PC-9 (cell line): ENCODE data around the gene TLL2. TPM values are rescaled to one million over a fixed set of nuclear protein-coding genes. Genes with fewer than 3 reads are reported as not detected.

Experiments used
- BruUV-seq: library from RNA; stranded (reverse); fragments of 400-500 nt; replicated peaks from 2 replicates; lab custom pipeline; 2021; lab: Mats Ljungman, UMichigan
- CTCF ChIA-PET: fragments of 300-600 bp; sonication (Branson Sonifier 250); formaldehyde crosslinking; loops from one replicate; lab custom pipeline; 2022; ENCODE audit warnings: antibody characterized with exemption; lab: Charles Lee
- POLR2A ChIA-PET: fragments of 300-600 bp; sonication (Branson Sonifier 250); formaldehyde crosslinking; loops from one replicate; lab custom pipeline; 2022; ENCODE audit warnings: antibody characterized with exemption; ENCODE audit not compliant: unreplicated experiment; lab: Charles Lee
- DNase-seq, 2 experiments: peaks; one replicate each; pipeline versions ENCODE4 v3.0.0 to v3.0.0-alpha.2; 2015 to 2022; ENCODE audit warnings: mixed read lengths in 1 of 2
- H2AFZ ChIP-seq: fragments of 200-600 bp; sonication (generic); 2 replicates; pipeline ENCODE4 v1.8.1; 2017; ENCODE audit warnings: antibody characterized with exemption
- H3F3A ChIP-seq: fragments of 200-600 bp; sonication (generic); 2 replicates; pipeline ENCODE4 v1.8.1; 2017; ENCODE audit warnings: antibody characterized with exemption, mild to moderate bottlenecking, low read depth; ENCODE audit not compliant: insufficient read depth
- H3K27ac ChIP-seq: fragments of 200-600 bp; sonication (generic); 2 replicates; pipeline ENCODE4 v1.6.1; 2016; ENCODE audit warnings: mixed run types
- H3K27me3 ChIP-seq: fragments of 200-600 bp; sonication (generic); 2 replicates; pipeline ENCODE4 v1.6.1; 2016; ENCODE audit warnings: low read depth, mixed run types; ENCODE audit not compliant: insufficient read depth
- H3K36me3 ChIP-seq: fragments of 200-600 bp; sonication (generic); 2 replicates; pipeline ENCODE4 v1.6.1; 2016; ENCODE audit warnings: low read depth, mixed run types
- H3K4me1 ChIP-seq: fragments of 200-600 bp; sonication (generic); replicated peaks from 2 replicates; pipeline ENCODE4 v1.6.1; 2016; ENCODE audit warnings: mixed run types; ENCODE audit not compliant: insufficient read depth
- H3K4me2 ChIP-seq: fragments of 200-600 bp; sonication (generic); 2 replicates; pipeline ENCODE4 v1.6.1; 2017; ENCODE audit warnings: mixed run types
- H3K4me3 ChIP-seq: fragments of 200-600 bp; sonication (generic); 2 replicates; pipeline ENCODE4 v1.6.1; 2016; ENCODE audit warnings: mixed run types
- H3K79me2 ChIP-seq: fragments of 200-600 bp; sonication (generic); 2 replicates; pipeline ENCODE4 v1.6.1; 2017; ENCODE audit warnings: low read depth, mixed run types
- H3K9me2 ChIP-seq: fragments of 200-600 bp; sonication (generic); 2 replicates; pipeline ENCODE4 v1.8.1; 2017; ENCODE audit warnings: mild to moderate bottlenecking; ENCODE audit not compliant: insufficient read depth
- H3K9me3 ChIP-seq: fragments of 200-600 bp; sonication (generic); 2 replicates; pipeline ENCODE4 v1.8.1; 2016; ENCODE audit warnings: low read depth; ENCODE audit not compliant: insufficient read depth
- H4K20me1 ChIP-seq: fragments of 200-600 bp; sonication (generic); 2 replicates; pipeline ENCODE4 v1.8.1; 2017; ENCODE audit not compliant: insufficient read depth
- EZH2 ChIP-seq: fragments of 200-600 bp; sonication (generic); IDR thresholded peaks from 2 replicates; pipeline ENCODE4 v1.8.0; 2017; ENCODE audit warnings: antibody characterized with exemption, low read depth
- intact Hi-C: fragments of 100-400 bp; cut with micrococcal nuclease; formaldehyde crosslinking; loops from one replicate; pipeline ENCODE4 v1.10.0; 2022; ENCODE audit not compliant: unreplicated experiment
- total RNA-seq: library from RNA; stranded (reverse); gene quantifications from 2 replicates; pipeline ENCODE4 v1.2.3, GENCODE V29; 2021
- TF ChIP-seq, protein P1 (sequence below): fragments of 200-600 bp; sonication (generic); conservative IDR thresholded peaks from 2 replicates; pipeline ENCODE4 v1.6.1; 2017; ENCODE audit warnings: mixed run types, antibody characterized with exemption, mild to moderate bottlenecking, moderate library complexity

Gene TLL2
- total RNA-seq, 1 experiment from 2014 or later, result not detected

DNA sequence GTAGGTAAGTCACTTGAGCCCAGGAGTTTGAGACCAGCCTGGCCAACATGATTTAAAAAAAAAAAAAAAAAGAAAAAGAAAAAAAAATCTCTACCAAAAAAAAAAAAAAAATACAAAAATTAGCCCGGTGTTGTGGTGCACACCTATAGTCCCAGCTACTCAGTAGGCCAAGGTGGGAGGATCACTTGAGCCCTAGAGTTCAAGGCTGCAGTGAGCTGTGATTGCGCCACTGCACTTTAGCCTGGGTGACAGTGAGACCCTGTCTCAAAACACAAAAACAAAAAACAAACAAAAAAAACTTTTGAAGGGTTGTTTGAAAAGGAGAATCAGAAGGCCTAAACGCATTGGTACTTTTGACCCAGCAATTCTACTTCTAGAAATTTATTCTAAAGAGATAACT, 13.7 kb downstream of the TLL2 start:
- H3K4me1 ChIP-seq, result 0 out of 2 replicates have a peak, but pooled peaks cover 5% of the 10 kb centered on the region
- H3K9me3 ChIP-seq, result no peaks in the 10 kb centered on the region
- H3K27me3 ChIP-seq, result no peaks in the 10 kb centered on the region
- H2AFZ ChIP-seq, result no peak overlapping the region
- no peaks in the 10 kb centered on the region for H3K36me3 ChIP-seq
- no peak overlapping the region for H3K27ac ChIP-seq
- no peak for DNase-seq
- TF ChIP-seq, protein P1, sequence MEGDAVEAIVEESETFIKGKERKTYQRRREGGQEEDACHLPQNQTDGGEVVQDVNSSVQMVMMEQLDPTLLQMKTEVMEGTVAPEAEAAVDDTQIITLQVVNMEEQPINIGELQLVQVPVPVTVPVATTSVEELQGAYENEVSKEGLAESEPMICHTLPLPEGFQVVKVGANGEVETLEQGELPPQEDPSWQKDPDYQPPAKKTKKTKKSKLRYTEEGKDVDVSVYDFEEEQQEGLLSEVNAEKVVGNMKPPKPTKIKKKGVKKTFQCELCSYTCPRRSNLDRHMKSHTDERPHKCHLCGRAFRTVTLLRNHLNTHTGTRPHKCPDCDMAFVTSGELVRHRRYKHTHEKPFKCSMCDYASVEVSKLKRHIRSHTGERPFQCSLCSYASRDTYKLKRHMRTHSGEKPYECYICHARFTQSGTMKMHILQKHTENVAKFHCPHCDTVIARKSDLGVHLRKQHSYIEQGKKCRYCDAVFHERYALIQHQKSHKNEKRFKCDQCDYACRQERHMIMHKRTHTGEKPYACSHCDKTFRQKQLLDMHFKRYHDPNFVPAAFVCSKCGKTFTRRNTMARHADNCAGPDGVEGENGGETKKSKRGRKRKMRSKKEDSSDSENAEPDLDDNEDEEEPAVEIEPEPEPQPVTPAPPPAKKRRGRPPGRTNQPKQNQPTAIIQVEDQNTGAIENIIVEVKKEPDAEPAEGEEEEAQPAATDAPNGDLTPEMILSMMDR, result no peak
- no peak for TF ChIP-seq EZH2
- H3K79me2 ChIP-seq, result no peaks in the 10 kb centered on the region
- BruUV-seq, result no TSS peak
- H3K4me2 ChIP-seq, result no peak overlapping the region
- H4K20me1 ChIP-seq, result no peaks in the 10 kb centered on the region
- intact Hi-C loops, result no loop called here
- no peak overlapping the region for H3K4me3 ChIP-seq
- no peaks in the 10 kb centered on the region for H3K9me2 ChIP-seq
- peaks cover 3% of the 10 kb centered on the region; the same call in 1 of the 2 replicates for H3F3A ChIP-seq
- POLR2A ChIA-PET, result interaction anchor here (0.7 kb wide), 1 partner anchor 256 kb away, joined by 4 read pairs; no protein-coding TSS in a partner anchor
- CTCF ChIA-PET, result no interaction called here

DNA sequence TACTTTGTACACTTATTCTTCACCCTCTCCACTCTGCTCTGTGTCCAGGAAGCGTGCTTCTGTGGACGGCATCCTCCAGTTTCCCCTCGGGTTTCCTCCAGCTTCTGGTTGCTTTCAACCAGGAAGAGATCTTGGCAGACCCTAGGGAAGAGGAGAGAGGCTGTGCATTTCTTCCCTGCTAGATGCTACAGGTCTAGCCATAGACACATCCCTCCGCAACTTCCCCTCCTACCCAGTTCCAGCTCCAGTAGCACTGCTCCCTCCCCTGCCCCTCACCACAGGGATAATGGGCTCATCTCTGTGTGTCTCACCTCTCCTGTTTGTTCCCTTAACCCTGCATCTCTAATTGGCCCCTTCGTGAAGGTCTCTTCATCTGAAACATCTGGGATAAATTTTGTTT, 16.3 kb downstream of the TLL2 start:
- intact Hi-C loops, result no loop called here

DNA sequence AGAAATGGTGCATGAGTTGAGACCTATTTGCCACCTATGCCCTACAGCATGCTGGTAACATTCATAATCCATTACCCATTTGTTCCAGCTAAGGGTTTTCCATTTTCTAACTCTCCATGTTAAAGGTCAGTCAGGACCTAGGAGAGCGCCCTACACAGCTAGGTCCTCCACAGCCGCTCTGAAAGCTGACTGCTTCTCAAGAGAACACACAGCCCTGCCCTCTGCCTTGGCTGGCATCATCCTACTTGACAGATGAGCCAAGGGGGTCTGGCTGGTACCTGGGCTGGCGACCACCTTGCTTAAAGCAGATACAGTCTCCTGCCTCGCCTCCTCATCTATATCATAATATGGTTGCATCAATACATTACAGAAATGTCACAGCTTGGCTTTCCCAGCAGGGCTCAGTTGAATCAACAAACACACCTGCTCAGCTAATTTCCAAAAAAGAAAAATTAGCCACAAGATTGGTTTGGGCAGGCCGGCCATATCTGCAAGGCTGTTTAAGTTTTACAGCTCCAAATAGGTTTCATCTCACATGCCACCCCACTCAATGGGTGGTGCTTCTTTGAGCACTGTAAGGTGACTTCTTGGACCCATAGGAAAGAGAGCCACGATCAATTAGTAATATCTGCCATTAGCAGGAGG, 17.3 kb downstream of the TLL2 start:
- no peaks in the 10 kb centered on the region for H3K9me3 ChIP-seq
- no peaks in the 10 kb centered on the region for H3K79me2 ChIP-seq
- BruUV-seq, result no TSS peak
- ChIA-PET CTCF (no interaction called here), POLR2A (no interaction called here)
- no peaks in the 10 kb centered on the region for H3K9me2 ChIP-seq
- H3K27me3 ChIP-seq, result no peaks in the 10 kb centered on the region
- no peak for DNase-seq
- H3K4me2 ChIP-seq, result no peak overlapping the region
- no peak overlapping the region for H3K27ac ChIP-seq
- no peaks in the 10 kb centered on the region for H3F3A ChIP-seq
- H2AFZ ChIP-seq, result no peak overlapping the region
- H3K36me3 ChIP-seq, result no peaks in the 10 kb centered on the region
- H4K20me1 ChIP-seq, result no peaks in the 10 kb centered on the region
- H3K4me3 ChIP-seq, result no peak overlapping the region
- no peak for TF ChIP-seq EZH2
- TF ChIP-seq, protein P1, result no peak
- intact Hi-C loops, result no loop called here
- no peaks in the 10 kb centered on the region for H3K4me1 ChIP-seq

More for the DNA sequence above, 16.3 kb downstream of the TLL2 start:
- Histone ChIP-seq H3K9me3 (no peaks in the 10 kb centered on the region), H3K4me3 (no peak overlapping the region), H3K27me3 (no peaks in the 10 kb centered on the region), H3K4me1 (0 out of 2 replicates have a peak, but pooled peaks cover 5% of the 10 kb centered on the region), H2AFZ (no peak overlapping the region), H3K27ac (no peak overlapping the region), H3K36me3 (no peaks in the 10 kb centered on the region), H3K4me2 (no peak overlapping the region), H3K9me2 (no peaks in the 10 kb centered on the region), H3K79me2 (no peaks in the 10 kb centered on the region), H4K20me1 (no peaks in the 10 kb centered on the region), H3F3A (peaks cover 3% of the 10 kb centered on the region; the same call in 1 of the 2 replicates)
- POLR2A ChIA-PET, result no interaction called here
- TF ChIP-seq, protein P1, result no peak
- TF ChIP-seq EZH2, result no peak
- CTCF ChIA-PET, result no interaction called here
- DNase-seq, result no peak
- BruUV-seq, result no TSS peak
